RWPE2 (cell line): Measurements from ENCODE around the gene GTF2F1.

Experiments used
- ATAC-seq: fragments of 200-7000 bp; cut with Tn5 transposase; 3 replicates; pipeline ENCODE4 v1.9.1; 2021; ENCODE audit warnings: low read depth
- DNase-seq: peaks from one replicate; pipeline ENCODE4 v3.0.0-alpha.2; 2020; ENCODE audit warnings: low spot score
- H3K27ac ChIP-seq: fragments of 450-650 bp; 2 replicates; pipeline ENCODE4 v1.5.1; 2017; ENCODE audit warnings: mild to moderate bottlenecking; ENCODE audit not compliant: poor library complexity, severe bottlenecking
- H3K27me3 ChIP-seq: fragments of 250-450 bp; sonication (Bioruptor Pico); 2 replicates; pipeline ENCODE4 v1.5.1; 2021; ENCODE audit warnings: mild to moderate bottlenecking, moderate library complexity; ENCODE audit not compliant: insufficient read depth, poor library complexity, severe bottlenecking
- H3K36me3 ChIP-seq: fragments of 250-450 bp; sonication (Bioruptor Pico); 2 replicates; pipeline ENCODE4 v1.5.1; 2020; ENCODE audit warnings: low read depth, mild to moderate bottlenecking, moderate library complexity
- H3K4me1 ChIP-seq: fragments of 250-450 bp; sonication (Bioruptor Pico); 2 replicates; pipeline ENCODE4 v1.5.1; 2021; ENCODE audit warnings: mild to moderate bottlenecking, moderate library complexity; ENCODE audit not compliant: insufficient read depth, poor library complexity, severe bottlenecking
- H3K4me3 ChIP-seq: fragments of 250-450 bp; sonication (Bioruptor Pico); 2 replicates; pipeline ENCODE4 v1.5.1; 2021; ENCODE audit warnings: mild to moderate bottlenecking, moderate library complexity; ENCODE audit not compliant: severe bottlenecking
- H3K9me3 ChIP-seq: fragments of 250-450 bp; sonication (Bioruptor Pico); 2 replicates; pipeline ENCODE4 v1.5.1; 2021; ENCODE audit warnings: mild to moderate bottlenecking, moderate library complexity; ENCODE audit not compliant: severe bottlenecking
- TF ChIP-seq, protein P1 (sequence below): fragments of 450-650 bp; IDR thresholded peaks from one replicate; pipeline ENCODE4 v1.5.1; 2017; ENCODE audit warnings: mild to moderate bottlenecking, moderate library complexity; ENCODE audit not compliant: poor library complexity, severe bottlenecking

GTF2F1 gene

DNA sequence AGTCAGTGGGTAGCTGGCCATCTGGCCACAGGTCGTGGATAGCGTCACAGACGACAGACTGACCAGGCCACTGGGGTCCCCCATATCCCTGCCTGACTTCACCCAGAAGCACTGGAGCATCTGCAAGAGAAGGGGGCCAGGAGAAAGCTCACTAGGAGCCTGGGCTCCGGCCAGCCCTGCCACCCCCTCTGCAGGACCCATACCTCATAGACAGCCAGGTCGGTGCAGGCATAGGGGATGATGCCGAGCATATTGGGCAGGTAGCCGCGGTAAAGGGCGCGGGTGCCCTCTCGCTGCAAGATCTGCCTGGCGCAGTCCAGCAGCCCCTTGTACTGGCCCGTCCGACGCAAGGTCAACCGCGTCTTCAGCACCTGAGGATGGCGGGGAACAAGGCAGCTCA, 34.2 kb upstream of the GTF2F1 start:
- ATAC-seq = no peak
- TF ChIP-seq, protein P1, sequence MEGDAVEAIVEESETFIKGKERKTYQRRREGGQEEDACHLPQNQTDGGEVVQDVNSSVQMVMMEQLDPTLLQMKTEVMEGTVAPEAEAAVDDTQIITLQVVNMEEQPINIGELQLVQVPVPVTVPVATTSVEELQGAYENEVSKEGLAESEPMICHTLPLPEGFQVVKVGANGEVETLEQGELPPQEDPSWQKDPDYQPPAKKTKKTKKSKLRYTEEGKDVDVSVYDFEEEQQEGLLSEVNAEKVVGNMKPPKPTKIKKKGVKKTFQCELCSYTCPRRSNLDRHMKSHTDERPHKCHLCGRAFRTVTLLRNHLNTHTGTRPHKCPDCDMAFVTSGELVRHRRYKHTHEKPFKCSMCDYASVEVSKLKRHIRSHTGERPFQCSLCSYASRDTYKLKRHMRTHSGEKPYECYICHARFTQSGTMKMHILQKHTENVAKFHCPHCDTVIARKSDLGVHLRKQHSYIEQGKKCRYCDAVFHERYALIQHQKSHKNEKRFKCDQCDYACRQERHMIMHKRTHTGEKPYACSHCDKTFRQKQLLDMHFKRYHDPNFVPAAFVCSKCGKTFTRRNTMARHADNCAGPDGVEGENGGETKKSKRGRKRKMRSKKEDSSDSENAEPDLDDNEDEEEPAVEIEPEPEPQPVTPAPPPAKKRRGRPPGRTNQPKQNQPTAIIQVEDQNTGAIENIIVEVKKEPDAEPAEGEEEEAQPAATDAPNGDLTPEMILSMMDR = no peak
- Histone ChIP-seq H3K4me1 (peaks cover 5% of the 10 kb centered on the region), H3K36me3 (peaks cover 15% of the 10 kb centered on the region), H3K4me3 (no peak overlapping the region), H3K9me3 (no peaks in the 10 kb centered on the region), H3K27ac (no peak overlapping the region), H3K27me3 (no peaks in the 10 kb centered on the region)
- no peak for DNase-seq

DNA sequence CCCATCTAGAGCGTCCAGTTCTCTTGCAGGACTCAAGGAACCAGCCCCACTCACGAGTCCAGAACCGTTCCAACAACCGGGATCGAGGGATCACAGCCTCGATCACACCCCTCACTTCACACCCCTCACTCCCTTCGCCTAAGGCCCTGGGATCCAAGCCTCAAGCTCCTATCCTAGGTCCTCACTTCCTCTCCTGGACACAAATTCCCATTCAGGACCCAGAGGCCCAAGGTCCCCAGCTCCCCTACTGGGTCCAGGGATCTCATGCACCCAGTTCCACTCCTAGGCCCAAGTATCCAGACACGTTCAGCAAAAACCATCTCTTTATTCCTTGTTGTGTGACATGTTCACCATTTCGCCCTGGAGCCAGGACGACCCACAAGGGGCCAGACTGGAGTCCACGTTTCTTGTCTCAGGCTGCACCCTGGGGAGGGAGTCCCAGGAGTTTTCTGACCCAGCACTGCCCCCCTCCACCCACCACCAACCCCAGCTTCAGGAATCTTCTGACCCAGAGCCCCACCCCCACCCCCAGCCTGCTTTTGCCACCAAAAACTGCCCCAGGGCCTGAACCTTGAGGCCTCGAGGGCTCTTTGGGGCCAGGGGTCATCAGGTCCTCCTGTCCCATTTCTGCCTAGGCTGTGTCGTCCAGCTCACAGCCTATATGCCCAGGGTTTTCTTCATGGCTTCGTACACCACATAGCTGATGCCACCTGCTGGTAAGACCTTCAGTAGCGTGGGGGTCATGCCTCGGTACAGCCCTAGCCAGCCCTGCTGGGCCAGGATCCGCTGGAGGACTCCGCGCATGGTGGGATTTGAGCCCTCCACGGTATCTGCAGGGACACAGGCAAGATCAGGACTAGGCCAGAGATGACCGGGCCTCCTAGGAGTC, 33.0 kb upstream of the GTF2F1 start:
- ATAC-seq (no peak), DNase-seq (no peak)
- H3K4me1 ChIP-seq = peaks cover 5% of the 10 kb centered on the region
- no peaks in the 10 kb centered on the region for H3K9me3 ChIP-seq
- peak overlapping the region; percentile 15 for H3K4me3 ChIP-seq
- peaks cover 24% of the 10 kb centered on the region for H3K36me3 ChIP-seq
- TF ChIP-seq, protein P1 = no peak
- peak overlapping the region; percentile 42 for H3K27ac ChIP-seq
- no peaks in the 10 kb centered on the region for H3K27me3 ChIP-seq

GRCh38 chr19:6424939-6425731, 32.2 kb upstream of the GTF2F1 start:
- Histone ChIP-seq H3K27me3 (no peaks in the 10 kb centered on the region), H3K9me3 (no peaks in the 10 kb centered on the region), H3K4me3 (peak overlapping the region; percentile 15), H3K36me3 (peaks cover 32% of the 10 kb centered on the region), H3K4me1 (peaks cover 5% of the 10 kb centered on the region), H3K27ac (peak overlapping the region; percentile 55)
- ATAC-seq (peak; percentile 92), DNase-seq (peak; percentile 99)
- TF ChIP-seq, protein P1 = no peak

DNA sequence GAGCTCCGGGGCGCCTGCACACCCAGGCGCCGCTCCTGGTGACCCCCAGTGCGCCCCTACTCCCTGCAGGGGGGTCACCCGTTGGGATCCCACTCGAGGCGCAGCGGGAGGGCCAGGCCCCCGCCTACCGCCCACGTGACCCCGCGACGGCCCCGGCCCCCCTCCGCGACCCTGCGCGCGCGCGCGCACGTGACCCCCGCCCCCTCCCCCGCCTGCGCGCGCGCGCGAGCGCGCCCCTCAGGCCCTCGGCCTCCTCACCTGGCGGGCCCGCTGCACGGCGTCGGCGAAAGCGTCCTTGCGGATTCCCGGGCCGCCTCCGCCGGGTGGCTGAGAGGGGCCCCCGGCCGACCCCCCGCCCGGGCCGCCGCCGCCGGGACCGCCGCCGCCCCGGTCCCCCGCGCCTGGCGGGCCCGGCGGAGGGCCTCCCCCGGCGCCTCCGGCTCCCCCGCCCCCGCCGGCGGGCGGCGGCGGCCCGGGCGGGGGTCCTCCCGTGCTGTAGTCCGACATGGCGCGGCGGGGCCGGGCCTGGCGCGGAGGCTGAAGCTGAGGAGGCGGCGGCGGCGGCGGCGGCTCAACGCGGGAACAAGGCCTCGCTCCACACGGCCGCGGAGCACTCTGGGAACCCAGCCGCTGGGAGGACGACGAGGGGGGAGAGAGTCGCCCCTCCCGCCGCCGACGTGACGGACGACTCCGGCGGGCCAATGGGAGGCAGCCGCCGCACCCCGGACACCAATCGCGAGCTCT, 31.4 kb upstream of the GTF2F1 start, which contains the start of gene KHSRP:
Gene KHSRP, minus strand, starts transcription at position 617 of the 744 bp plus-strand sequence. Its CDS starts 110 bp downstream, at position 507.
- peak within 1 kb of the TSS; percentile 85 for H3K4me3 ChIP-seq
- TF ChIP-seq, protein P1 = no peak
- ATAC-seq (no peak), DNase-seq (no peak)
- no peaks in the 10 kb centered on the region for H3K27me3 ChIP-seq
- H3K27ac ChIP-seq = peak within 1 kb of the TSS; percentile 55
- no peaks in the 10 kb centered on the region for H3K9me3 ChIP-seq
- H3K4me1 ChIP-seq = peaks cover 5% of the 10 kb centered on the region
- peaks cover 40% of the 10 kb centered on the region for H3K36me3 ChIP-seq
